SK-N-SH (cell line): Measurements from ENCODE around the gene C16orf87.

Source experiments
- CHD2 ChIP-seq: fragments of 150-350 bp; IDR thresholded peaks from 2 replicates; pipeline ENCODE4 v1.6.1; 2018; ENCODE audit warnings: low read length; ENCODE audit not compliant: partially characterized antibody
- CTCF ChIP-seq: fragments of 200-600 bp; sonication (generic); IDR thresholded peaks from 2 replicates; pipeline ENCODE4 v1.6.1; 2017; ENCODE audit warnings: antibody characterized with exemption, mild to moderate bottlenecking, moderate library complexity
- ELF1 ChIP-seq: IDR thresholded peaks from 2 replicates; pipeline ENCODE4 v1.4.0; 2012
- EZH2phosphoT487 ChIP-seq: fragments of 200-600 bp; sonication (generic); IDR thresholded peaks from 2 replicates; pipeline ENCODE4 v1.6.1; 2017; ENCODE audit warnings: low read depth, mixed run types, mild to moderate bottlenecking, antibody characterized with exemption, moderate library complexity, borderline replicate concordance
- NRF1 ChIP-seq: IDR thresholded peaks from 2 replicates; pipeline ENCODE4 v1.6.1; 2012; ENCODE audit warnings: low read depth, mild to moderate bottlenecking, low read length
- POLR2AphosphoS5 ChIP-seq: IDR thresholded peaks from 2 replicates; pipeline ENCODE4 v1.6.1; 2012; ENCODE audit warnings: low read depth, low read length
- RCOR1 ChIP-seq: fragments of 150-350 bp; IDR thresholded peaks from 2 replicates; pipeline ENCODE4 v1.6.1; 2017; ENCODE audit warnings: antibody characterized with exemption, low read length
- REST ChIP-seq: IDR thresholded peaks from 2 replicates; pipeline ENCODE4 v1.6.1; 2012; ENCODE audit warnings: mild to moderate bottlenecking, low read depth, low read length, moderate library complexity
- SMC3 ChIP-seq: IDR thresholded peaks from 2 replicates; pipeline ENCODE4 v1.6.1; 2012; ENCODE audit warnings: low read depth, low read length, improper control_type of control experiment

GRCh38 chr16:46828292-46828691 is 2.7 kb downstream of the C16orf87 start:
- TF ChIP-seq POLR2AphosphoS5, result no peak
- TF ChIP-seq RCOR1, result no peak
- TF ChIP-seq CTCF, result no peak
- TF ChIP-seq CHD2, result no peak
- no peak for TF ChIP-seq SMC3
- TF ChIP-seq REST, result no peak
- TF ChIP-seq EZH2phosphoT487, result no peak
- TF ChIP-seq NRF1, result no peak
- no peak for TF ChIP-seq ELF1
